ENCODE measurements around the gene TMEM272.

- TF ChIP-seq CTCF (IDR thresholded peaks at IDR 0.05) (no peak), POLR2A (IDR thresholded peaks at IDR 0.05) (no peak), POLR2AphosphoS5 (IDR thresholded peaks at IDR 0.05) (no peak), EP300 (IDR thresholded peaks at IDR 0.05) (no peak)
These were observed 72.2 kb downstream of the TMEM272 start for GRCh38 chr13:51772781-51773180.

Measured in stomach (tissue), 4 donors.